CD14-positive monocyte (primary cell): ENCODE results near the gene SLK. TPM values are rescaled to one million over a fixed set of nuclear protein-coding genes. Genes with fewer than 3 reads are reported as not detected.

ENCODE experiments used
- DNase-seq, 3 donors: peaks; one replicate each; pipeline ENCODE4 v3.0.0-alpha.2; 2011 to 2022
- H2AFZ ChIP-seq: 2 replicates; pipeline ENCODE4 v1.6.0; 2012; ENCODE audit warnings: mild to moderate bottlenecking, low read depth, low read length, inconsistent platforms; ENCODE audit not compliant: insufficient read depth, poor library complexity, severe bottlenecking
- H3K27ac ChIP-seq, 2 donors: 1 replicate in 1 of 2; 2 replicates in 1 of 2; pipeline ENCODE4 v1.5.1; 2012 to 2013; ENCODE audit warnings: low read length in 2 of 2, control low read depth in 1 of 2, inconsistent platforms in 1 of 2, low read depth in 1 of 2, mild to moderate bottlenecking in 1 of 2
- H3K27me3 ChIP-seq, 2 donors: one replicate each; pipeline versions ENCODE4 v1.6.0 to v1.6.1; 2011 to 2013; ENCODE audit warnings: low read length in 2 of 2; ENCODE audit not compliant: control insufficient read depth in 2 of 2, insufficient read depth in 2 of 2
- H3K36me3 ChIP-seq, 2 donors: replicated peaks in 1 of 2; 1 replicate in 1 of 2; 2 replicates in 1 of 2; pipeline versions ENCODE4 v1.5.1 to v1.6.1; 2012 to 2013; ENCODE audit warnings: low read length in 2 of 2, control low read depth in 1 of 2, inconsistent platforms in 1 of 2, mild to moderate bottlenecking in 1 of 2; ENCODE audit not compliant: insufficient read depth in 2 of 2, control insufficient read depth in 1 of 2
- H3K4me1 ChIP-seq, 2 donors: 1 replicate in 1 of 2; 2 replicates in 1 of 2; pipeline versions ENCODE4 v1.5.1 to v1.6.1; 2012 to 2013; ENCODE audit warnings: low read length in 2 of 2, control low read depth in 1 of 2, inconsistent platforms in 1 of 2, mild to moderate bottlenecking in 1 of 2, moderate library complexity in 1 of 2; ENCODE audit not compliant: insufficient read depth in 2 of 2, control insufficient read depth in 1 of 2
- H3K4me2 ChIP-seq: replicated peaks from 2 replicates; pipeline ENCODE3; 2012; ENCODE audit warnings: low read length, moderate library complexity, mild to moderate bottlenecking; ENCODE audit not compliant: poor library complexity, severe bottlenecking; ENCODE audit errors: extremely low read depth
- H3K4me3 ChIP-seq, 3 experiments: fragments of 200-600 bp in 1 of 3; sonication (generic) in 1 of 3; replicated peaks in 1 of 3; 1 replicate in 2 of 3; 2 replicates in 1 of 3; pipeline ENCODE4 v1.5.1; 2011 to 2013; ENCODE audit warnings: low read length in 3 of 3, mild to moderate bottlenecking in 3 of 3, control low read depth in 2 of 3, low read depth in 2 of 3, inconsistent platforms in 1 of 3, moderate library complexity in 1 of 3
- H3K79me2 ChIP-seq: 2 replicates; pipeline ENCODE4 v1.6.0; 2012; ENCODE audit warnings: mild to moderate bottlenecking, control low read depth, inconsistent platforms, low read length, moderate library complexity; ENCODE audit not compliant: insufficient read depth
- H3K9ac ChIP-seq: 2 replicates; pipeline ENCODE4 v1.6.0; 2017; ENCODE audit warnings: low read length, mild to moderate bottlenecking; ENCODE audit not compliant: insufficient read depth, poor library complexity, severe bottlenecking
- H3K9me3 ChIP-seq, 2 donors: replicated peaks in 1 of 2; 1 replicate in 1 of 2; 2 replicates in 1 of 2; pipeline versions ENCODE4 v1.5.1 to v1.6.1; 2012 to 2013; ENCODE audit warnings: low read length in 2 of 2, control low read depth in 1 of 2; ENCODE audit not compliant: control insufficient read depth in 1 of 2, insufficient read depth in 1 of 2
- H4K20me1 ChIP-seq: 2 replicates; pipeline ENCODE4 v1.6.0; 2012; ENCODE audit warnings: mild to moderate bottlenecking, low read length, control low read depth, moderate library complexity; ENCODE audit not compliant: insufficient read depth
- H3K27ac Mint-ChIP-seq, 7 donors: one replicate each; pipeline ENCODE4 v1.8.0; 2020; ENCODE audit warnings: mild to moderate bottlenecking in 7 of 7, mixed read lengths in 7 of 7, moderate library complexity in 6 of 7, inconsistent platforms in 2 of 7
- H3K27me3 Mint-ChIP-seq, 3 donors: one replicate each; pipeline ENCODE4 v1.8.0; 2021 to 2022; ENCODE audit warnings: low read depth in 3 of 3, mild to moderate bottlenecking in 3 of 3, mixed read lengths in 3 of 3, moderate library complexity in 3 of 3, inconsistent platforms in 1 of 3
- H3K36me3 Mint-ChIP-seq, 2 donors: one replicate each; pipeline ENCODE4 v1.8.0; 2020; ENCODE audit warnings: mixed read lengths in 2 of 2, inconsistent platforms in 1 of 2, mild to moderate bottlenecking in 1 of 2
- H3K4me1 Mint-ChIP-seq: one replicate; pipeline ENCODE4 v1.8.0; 2020; ENCODE audit warnings: mild to moderate bottlenecking, mixed read lengths
- H3K4me3 Mint-ChIP-seq, 2 donors: one replicate each; pipeline ENCODE4 v1.8.0; 2020; ENCODE audit warnings: mild to moderate bottlenecking in 2 of 2, mixed read lengths in 2 of 2, moderate library complexity in 1 of 2
- H3K9me3 Mint-ChIP-seq, 7 donors: one replicate each; pipeline ENCODE4 v1.8.0; 2020 to 2022; ENCODE audit warnings: mixed read lengths in 7 of 7, mild to moderate bottlenecking in 6 of 7, moderate library complexity in 6 of 7, inconsistent platforms in 2 of 7
- WGBS: methylation state at CpG from one replicate; pipeline ENCODE4 v1.1.5; 2013; ENCODE audit warnings: missing lambda C conversion rate; ENCODE audit not compliant: insufficient coverage; 5-methylcytosine and 5-hydroxymethylcytosine counted together
- intact Hi-C, 2 donors: fragments of 100-400 bp; cut with micrococcal nuclease; formaldehyde crosslinking; loops; one replicate each; pipeline versions ENCODE4 v1.15.0 to v1.15.1; 2023
- polyA plus RNA-seq, 3 donors: library from polyadenylated mRNA; depleted of rRNA in 1 of 3; unstranded in 2 of 3; stranded (reverse) in 1 of 3; fragments of 300-500 nt in 2 of 3; fragments of >200 nt in 1 of 3; fragmentation: Illumina TruSeq in 2 of 3; gene quantifications; 1 replicate in 2 of 3; 2 replicates in 1 of 3; pipeline ENCODE4 v1.2.3, GENCODE V29; 2012 to 2021
- TF ChIP-seq, protein P1 (sequence below): fragments of 200-600 bp; IDR thresholded peaks from one replicate; pipeline ENCODE4 v1.8.0; 2022; ENCODE audit warnings: antibody characterized with exemption, mild to moderate bottlenecking

The SLK gene
- polyA plus RNA-seq, 3 donors: 2.9 to 6.5 (median 4.4) TPM

DNA sequence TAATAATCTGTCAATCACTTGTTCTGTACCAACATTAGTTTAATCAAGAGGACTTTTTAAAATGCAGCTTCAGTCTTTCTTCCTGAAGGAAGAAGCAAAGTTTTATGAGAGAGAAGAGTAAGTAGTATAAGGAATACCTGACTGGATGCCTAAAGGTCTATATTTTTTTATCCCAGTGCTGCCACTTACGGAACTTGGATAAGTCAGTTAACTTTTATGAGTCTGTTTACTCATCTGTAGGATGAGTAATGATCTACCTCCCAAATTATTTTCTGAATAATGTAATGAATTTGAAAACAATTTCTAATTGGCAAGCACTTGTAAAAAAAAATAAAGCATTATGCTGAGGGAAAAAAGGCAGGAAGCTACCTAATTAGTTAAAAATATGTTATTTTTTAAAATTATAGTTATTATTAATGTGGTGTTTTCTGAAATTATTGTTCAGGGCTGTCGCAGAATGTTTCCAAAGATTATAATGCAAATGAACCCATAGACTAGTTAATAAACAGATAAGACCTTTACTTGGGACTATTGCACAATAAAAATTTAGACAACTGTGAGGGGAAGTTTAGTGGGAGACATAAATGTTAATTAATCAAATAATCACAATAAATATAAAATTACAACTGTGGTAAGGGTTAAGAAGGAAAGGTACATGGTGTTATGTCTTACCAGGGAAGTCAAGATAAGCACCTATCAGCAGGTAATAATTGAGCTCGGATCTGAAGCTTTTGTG lies 24.6 kb downstream of the SLK start:
- Histone ChIP-seq H2AFZ (no peak overlapping the region), H3K4me2 (no peak overlapping the region), H3K4me1 (no peaks in the 10 kb centered on the region), H3K79me2 (peaks cover 27% of the 10 kb centered on the region), H3K9me3 (no peaks in the 10 kb centered on the region), H4K20me1 (peaks cover 43% of the 10 kb centered on the region), H3K4me3 (no peak overlapping the region), H3K9ac (no peak overlapping the region), H3K36me3 (peaks cover 37 to 52% of the 10 kb centered on the region in 2 donors), H3K27ac (no peak overlapping the region), H3K27me3 (no peaks in the 10 kb centered on the region)
- Mint-ChIP-seq H3K27ac (no peak overlapping the region), H3K27me3 (no peaks in the 10 kb centered on the region), H3K4me1 (peaks cover 11% of the 10 kb centered on the region), H3K36me3 (peaks cover 33 to 40% of the 10 kb centered on the region in 2 donors), H3K9me3 (no peaks in the 10 kb centered on the region), H3K4me3 (no peak overlapping the region)
- TF ChIP-seq, protein P1, sequence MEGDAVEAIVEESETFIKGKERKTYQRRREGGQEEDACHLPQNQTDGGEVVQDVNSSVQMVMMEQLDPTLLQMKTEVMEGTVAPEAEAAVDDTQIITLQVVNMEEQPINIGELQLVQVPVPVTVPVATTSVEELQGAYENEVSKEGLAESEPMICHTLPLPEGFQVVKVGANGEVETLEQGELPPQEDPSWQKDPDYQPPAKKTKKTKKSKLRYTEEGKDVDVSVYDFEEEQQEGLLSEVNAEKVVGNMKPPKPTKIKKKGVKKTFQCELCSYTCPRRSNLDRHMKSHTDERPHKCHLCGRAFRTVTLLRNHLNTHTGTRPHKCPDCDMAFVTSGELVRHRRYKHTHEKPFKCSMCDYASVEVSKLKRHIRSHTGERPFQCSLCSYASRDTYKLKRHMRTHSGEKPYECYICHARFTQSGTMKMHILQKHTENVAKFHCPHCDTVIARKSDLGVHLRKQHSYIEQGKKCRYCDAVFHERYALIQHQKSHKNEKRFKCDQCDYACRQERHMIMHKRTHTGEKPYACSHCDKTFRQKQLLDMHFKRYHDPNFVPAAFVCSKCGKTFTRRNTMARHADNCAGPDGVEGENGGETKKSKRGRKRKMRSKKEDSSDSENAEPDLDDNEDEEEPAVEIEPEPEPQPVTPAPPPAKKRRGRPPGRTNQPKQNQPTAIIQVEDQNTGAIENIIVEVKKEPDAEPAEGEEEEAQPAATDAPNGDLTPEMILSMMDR: no peak
- WGBS: no CpG with 5 or more reads among the region's 3 CpGs
- intact Hi-C loops: no loop called here
- no peak for DNase-seq

DNA sequence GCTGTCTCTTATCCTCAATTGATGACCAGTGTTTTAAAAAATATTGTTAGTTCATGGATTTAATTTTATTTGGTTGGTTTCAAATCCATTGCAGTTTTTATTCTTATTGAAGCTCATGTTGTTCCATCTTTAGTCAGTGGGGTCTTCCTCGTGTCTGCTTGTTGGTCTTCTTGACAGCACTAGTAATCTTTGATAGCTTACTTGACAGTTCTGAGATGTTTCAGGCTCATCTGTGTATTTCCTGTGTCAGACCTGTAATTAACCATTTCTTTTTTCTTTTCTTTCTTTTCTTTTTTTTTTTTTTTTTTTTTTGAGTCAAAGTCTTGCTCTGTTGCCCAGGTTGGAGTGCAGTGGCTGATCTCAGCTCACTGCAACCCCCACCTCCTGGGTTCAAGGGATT lies 28.2 kb downstream of the SLK start:
- Mint-ChIP-seq H3K9me3 (no peaks in the 10 kb centered on the region), H3K36me3 (peaks cover 57 to 70% of the 10 kb centered on the region in 2 donors), H3K27ac (no peak overlapping the region), H3K27me3 (no peaks in the 10 kb centered on the region), H3K4me3 (no peak overlapping the region), H3K4me1 (peaks cover under 1% of the 10 kb centered on the region)
- Histone ChIP-seq H3K4me3 (no peak overlapping the region), H3K79me2 (peaks cover 4% of the 10 kb centered on the region), H3K27ac (no peak overlapping the region), H4K20me1 (peaks cover 10% of the 10 kb centered on the region), H2AFZ (no peak overlapping the region), H3K36me3 (peaks cover 63 to 86% of the 10 kb centered on the region in 2 donors), H3K27me3 (no peaks in the 10 kb centered on the region), H3K9me3 (no peaks in the 10 kb centered on the region), H3K9ac (no peak overlapping the region), H3K4me2 (no peak overlapping the region), H3K4me1 (no peaks in the 10 kb centered on the region)
- no CpG with 5 or more reads among the region's 1 CpG for WGBS
- intact Hi-C loops: no loop called here
- TF ChIP-seq, protein P1: no peak
- DNase-seq: no peak
